HCT116 (cell line): Measurements from ENCODE around the gene TMEM258.

Experiments
- CEBPB ChIP-seq: IDR thresholded peaks from 2 replicates; pipeline ENCODE4 v1.6.1; 2012; ENCODE audit warnings: low read depth
- EZH2 ChIP-seq: fragments of 200-600 bp; sonication (generic); IDR thresholded peaks from 2 replicates; pipeline ENCODE4 v1.6.1; 2017; ENCODE audit warnings: antibody characterized with exemption, mixed run types
- EZH2phosphoT487 ChIP-seq: fragments of 200-600 bp; IDR thresholded peaks from 2 replicates; pipeline ENCODE4 v1.6.1; 2018; ENCODE audit warnings: antibody characterized with exemption, borderline replicate concordance
- POLR2AphosphoS5 ChIP-seq: IDR thresholded peaks from 2 replicates; pipeline ENCODE4 v1.6.1; 2011; ENCODE audit warnings: mild to moderate bottlenecking, low read depth, low read length, moderate library complexity
- RAD21 ChIP-seq: IDR thresholded peaks from 2 replicates; pipeline ENCODE4 v1.6.1; 2012; ENCODE audit warnings: low read depth, mild to moderate bottlenecking
- SIN3A ChIP-seq: IDR thresholded peaks from 2 replicates; pipeline ENCODE4 v1.6.1; 2012; ENCODE audit warnings: low read depth
- YY1 ChIP-seq: IDR thresholded peaks from 2 replicates; pipeline ENCODE4 v1.6.1; 2011; ENCODE audit warnings: low read length, low read depth, moderate library complexity, mild to moderate bottlenecking; ENCODE audit not compliant: insufficient replicate concordance; ENCODE audit errors: extremely low read depth
- ZBTB33 ChIP-seq: IDR thresholded peaks from 2 replicates; pipeline ENCODE4 v1.6.1; 2011; ENCODE audit warnings: mild to moderate bottlenecking, low read length, moderate library complexity; ENCODE audit not compliant: insufficient replicate concordance; ENCODE audit errors: extremely low read depth
- ZFX ChIP-seq: fragments of 450-650 bp; IDR thresholded peaks from 2 replicates; pipeline ENCODE4 v1.6.1; 2017
- TF ChIP-seq, protein P1 (sequence below), 3 experiments: fragments of 200-600 bp in 1 of 3; sonication (generic) in 1 of 3; IDR thresholded peaks in 2 of 3; conservative IDR thresholded peaks in 1 of 3; 2 replicates each; pipeline ENCODE4 v1.5.1; 2012 to 2017; ENCODE audit warnings: low read depth in 2 of 3, low read length in 2 of 3, antibody characterized with exemption in 1 of 3, borderline replicate concordance in 1 of 3, control low read depth in 1 of 3, mild to moderate bottlenecking in 1 of 3, mixed read lengths in 1 of 3, mixed run types in 1 of 3, moderate library complexity in 1 of 3; ENCODE audit not compliant: insufficient read depth in 1 of 3
- TF ChIP-seq, protein P2 (sequence below): IDR thresholded peaks from 2 replicates; pipeline ENCODE4 v1.6.1; 2012

DNA sequence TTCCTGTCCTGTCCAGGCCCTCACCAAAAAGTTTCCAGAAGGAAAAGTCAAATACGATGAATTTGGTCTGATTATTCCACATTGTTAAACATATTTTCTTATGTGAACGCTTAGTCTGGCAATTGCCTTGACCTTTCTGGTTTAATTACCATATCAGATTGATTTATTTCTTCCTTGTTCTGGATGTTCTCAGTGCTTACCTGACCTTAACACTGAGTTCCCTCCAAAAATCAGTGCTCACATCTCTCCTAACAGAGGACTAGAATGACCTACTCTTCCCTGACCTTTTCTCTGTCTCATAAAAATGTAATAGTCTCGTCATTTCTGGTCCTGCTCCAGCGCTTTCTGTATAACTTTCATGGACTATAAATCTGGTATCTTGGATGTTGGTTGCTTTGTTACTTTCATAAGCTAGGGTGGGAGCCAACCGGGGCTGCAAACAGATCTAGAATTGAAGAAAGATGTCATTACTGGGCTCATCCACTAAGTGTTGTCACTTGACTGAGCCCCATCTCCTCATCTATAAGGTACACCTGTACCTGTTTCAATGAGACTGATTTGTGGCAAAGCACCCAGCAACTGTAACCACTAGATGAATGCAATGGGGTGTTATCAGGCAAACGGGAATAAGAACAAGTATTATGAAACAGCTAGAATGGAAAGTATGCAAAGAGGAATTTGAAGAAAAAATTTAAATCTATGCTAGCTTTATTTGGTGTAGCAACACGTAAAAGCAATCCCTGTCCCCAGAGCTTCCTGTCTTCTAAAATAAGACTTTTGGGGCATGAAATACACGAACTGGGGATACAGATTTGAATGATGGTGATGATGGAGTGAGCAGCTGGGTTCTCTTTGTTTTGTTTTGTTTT lies 38.1 kb upstream of the TMEM258 start:
- no peak for TF ChIP-seq EZH2
- TF ChIP-seq YY1 = no peak
- TF ChIP-seq RAD21 = no peak
- no peak for TF ChIP-seq CEBPB
- no peak for TF ChIP-seq ZBTB33
- TF ChIP-seq, protein P1, sequence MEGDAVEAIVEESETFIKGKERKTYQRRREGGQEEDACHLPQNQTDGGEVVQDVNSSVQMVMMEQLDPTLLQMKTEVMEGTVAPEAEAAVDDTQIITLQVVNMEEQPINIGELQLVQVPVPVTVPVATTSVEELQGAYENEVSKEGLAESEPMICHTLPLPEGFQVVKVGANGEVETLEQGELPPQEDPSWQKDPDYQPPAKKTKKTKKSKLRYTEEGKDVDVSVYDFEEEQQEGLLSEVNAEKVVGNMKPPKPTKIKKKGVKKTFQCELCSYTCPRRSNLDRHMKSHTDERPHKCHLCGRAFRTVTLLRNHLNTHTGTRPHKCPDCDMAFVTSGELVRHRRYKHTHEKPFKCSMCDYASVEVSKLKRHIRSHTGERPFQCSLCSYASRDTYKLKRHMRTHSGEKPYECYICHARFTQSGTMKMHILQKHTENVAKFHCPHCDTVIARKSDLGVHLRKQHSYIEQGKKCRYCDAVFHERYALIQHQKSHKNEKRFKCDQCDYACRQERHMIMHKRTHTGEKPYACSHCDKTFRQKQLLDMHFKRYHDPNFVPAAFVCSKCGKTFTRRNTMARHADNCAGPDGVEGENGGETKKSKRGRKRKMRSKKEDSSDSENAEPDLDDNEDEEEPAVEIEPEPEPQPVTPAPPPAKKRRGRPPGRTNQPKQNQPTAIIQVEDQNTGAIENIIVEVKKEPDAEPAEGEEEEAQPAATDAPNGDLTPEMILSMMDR (IDR thresholded peaks at IDR 0.05 in 2 of 3, conservative IDR thresholded peaks at IDR 0.05 in 1 of 3; ENCODE audit: borderline replicate concordance in 1 of 3, insufficient read depth in 1 of 3, low read depth in 2 of 3, low read length in 2 of 3) = no peak
- TF ChIP-seq EZH2phosphoT487 = no peak
- no peak for TF ChIP-seq ZFX
- no peak for TF ChIP-seq POLR2AphosphoS5
- no peak for TF ChIP-seq SIN3A
- TF ChIP-seq, protein P2, sequence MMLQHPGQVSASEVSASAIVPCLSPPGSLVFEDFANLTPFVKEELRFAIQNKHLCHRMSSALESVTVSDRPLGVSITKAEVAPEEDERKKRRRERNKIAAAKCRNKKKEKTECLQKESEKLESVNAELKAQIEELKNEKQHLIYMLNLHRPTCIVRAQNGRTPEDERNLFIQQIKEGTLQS = no peak
